HUES6 (cell line): Measurements from ENCODE around the gene MET.

Experiments used
- H3K27ac ChIP-seq: 2 replicates; pipeline ENCODE4 v1.7.0; 2013; ENCODE audit warnings: low read depth, mild to moderate bottlenecking, low read length, inconsistent platforms
- H3K27me3 ChIP-seq: 2 replicates; pipeline ENCODE4 v1.6.1; 2013; ENCODE audit warnings: low read length; ENCODE audit not compliant: control insufficient read depth, insufficient read depth
- H3K36me3 ChIP-seq: 2 replicates; pipeline ENCODE4 v1.6.1; 2013; ENCODE audit warnings: low read length; ENCODE audit not compliant: control insufficient read depth, insufficient read depth
- H3K4me1 ChIP-seq: 2 replicates; pipeline ENCODE4 v1.6.1; 2013; ENCODE audit warnings: low read length; ENCODE audit not compliant: control insufficient read depth, insufficient read depth
- H3K4me3 ChIP-seq: 2 replicates; pipeline ENCODE4 v1.5.1; 2013; ENCODE audit warnings: low read depth, low read length
- H3K9ac ChIP-seq: one replicate; pipeline ENCODE4 v1.6.1; 2013; ENCODE audit warnings: mild to moderate bottlenecking, low read length
- H3K9me3 ChIP-seq: 2 replicates; pipeline ENCODE4 v1.6.1; 2013; ENCODE audit warnings: low read depth, low read length; ENCODE audit not compliant: control insufficient read depth, insufficient read depth

MET gene

DNA sequence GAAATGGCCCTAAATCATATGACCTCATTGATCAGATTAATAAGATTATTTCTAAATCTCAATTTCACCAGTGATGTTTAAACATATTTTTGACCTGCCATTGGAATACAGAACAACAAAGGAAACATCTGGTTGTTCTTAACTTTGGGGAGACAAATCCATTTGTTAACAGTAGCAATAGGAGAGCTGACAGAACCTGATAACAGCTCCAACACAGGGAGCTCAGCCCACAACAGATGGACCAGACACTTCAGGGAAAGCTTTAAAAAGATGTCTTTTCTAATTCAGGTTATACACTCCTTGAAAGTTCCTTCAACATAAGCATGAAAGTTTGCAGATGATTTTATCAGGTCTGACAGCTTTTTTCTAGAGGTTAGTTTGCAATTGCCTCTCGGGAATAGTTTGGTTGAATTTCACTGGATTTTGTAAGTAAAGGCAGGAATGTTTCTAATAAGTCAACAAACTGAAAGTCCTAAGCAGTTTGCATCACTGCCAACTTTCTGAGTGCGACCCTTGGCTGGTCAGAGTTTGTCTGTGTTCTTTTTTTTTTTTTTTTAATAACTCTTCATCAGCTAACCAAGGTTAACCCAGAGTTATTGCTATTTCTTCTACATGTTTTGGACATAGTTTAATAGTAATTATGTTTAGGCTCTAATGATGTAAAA is 6.5 kb upstream of the MET start:
- no peaks in the 10 kb centered on the region for H3K36me3 ChIP-seq
- no peak overlapping the region for H3K4me3 ChIP-seq

DNA sequence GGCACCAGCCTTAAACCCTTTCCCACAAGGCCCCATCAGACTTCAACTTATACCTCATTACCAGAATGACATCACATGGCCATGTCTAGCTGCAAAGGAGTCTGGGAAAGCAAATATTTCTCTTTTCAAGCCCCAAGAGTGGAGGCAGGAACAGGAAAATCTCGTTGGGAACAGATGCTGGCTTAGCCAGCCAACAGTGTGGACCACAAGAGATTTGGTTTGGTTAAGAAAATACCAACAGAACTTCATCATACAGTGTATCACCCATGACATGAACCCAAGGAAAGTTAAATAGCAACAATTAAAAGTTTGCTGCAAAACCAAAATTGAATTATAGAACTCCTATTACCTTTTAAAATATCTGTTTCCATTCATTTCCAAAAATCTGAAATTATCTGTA is 2.2 kb upstream of the MET start:
- no peak overlapping the region for H3K27ac ChIP-seq
- H3K27me3 ChIP-seq, result peaks cover 61% of the 10 kb centered on the region
- H3K4me1 ChIP-seq, result peaks cover 7% of the 10 kb centered on the region
- H3K36me3 ChIP-seq, result no peaks in the 10 kb centered on the region
- no peaks in the 10 kb centered on the region for H3K9me3 ChIP-seq
- no peak overlapping the region for H3K4me3 ChIP-seq
- no peak overlapping the region for H3K9ac ChIP-seq

More for the DNA sequence above, 6.5 kb upstream of the MET start:
- peaks cover 20% of the 10 kb centered on the region; the same call in 1 of the 2 replicates for H3K27me3 ChIP-seq
- no peaks in the 10 kb centered on the region for H3K4me1 ChIP-seq
- H3K27ac ChIP-seq, result no peak overlapping the region
- no peaks in the 10 kb centered on the region for H3K9me3 ChIP-seq
- H3K9ac ChIP-seq, result no peak overlapping the region

- peaks cover 63% of the 10 kb centered on the region for H3K27me3 ChIP-seq
- no peak overlapping the region for H3K27ac ChIP-seq
- no peaks in the 10 kb centered on the region for H3K9me3 ChIP-seq
- H3K36me3 ChIP-seq, result no peaks in the 10 kb centered on the region
- H3K4me3 ChIP-seq, result no peak overlapping the region
- no peak overlapping the region for H3K9ac ChIP-seq
- H3K4me1 ChIP-seq, result peaks cover 9% of the 10 kb centered on the region
Observed at GRCh38 chr7:116670409-116671015, 1.5 kb upstream of the MET start.

DNA sequence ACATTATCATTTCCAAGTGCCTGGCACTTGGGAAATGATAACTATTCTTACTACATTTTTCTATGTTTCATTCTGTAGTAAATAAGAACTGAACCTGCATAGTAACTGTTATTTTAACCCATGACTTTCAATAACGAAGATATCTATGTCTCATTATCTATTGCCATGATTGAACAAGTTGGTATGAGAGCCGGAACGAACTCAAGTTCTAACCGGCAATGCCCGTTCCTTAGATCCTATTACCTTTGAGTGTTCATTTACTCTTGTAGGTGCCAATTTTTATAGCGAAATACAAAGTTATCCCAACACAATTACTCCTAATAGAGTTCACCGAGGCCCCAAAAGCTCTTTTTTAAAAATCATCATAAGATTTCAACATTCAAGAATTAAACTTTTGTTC is 885 bp upstream of the MET start:
- peak overlapping the region; percentile 72 for H3K4me3 ChIP-seq
- no peaks in the 10 kb centered on the region for H3K9me3 ChIP-seq
- peaks cover 9% of the 10 kb centered on the region for H3K4me1 ChIP-seq
- H3K27me3 ChIP-seq, result peaks cover 63% of the 10 kb centered on the region
- H3K27ac ChIP-seq, result no peak overlapping the region
- no peaks in the 10 kb centered on the region for H3K36me3 ChIP-seq
- no peak overlapping the region for H3K9ac ChIP-seq

DNA sequence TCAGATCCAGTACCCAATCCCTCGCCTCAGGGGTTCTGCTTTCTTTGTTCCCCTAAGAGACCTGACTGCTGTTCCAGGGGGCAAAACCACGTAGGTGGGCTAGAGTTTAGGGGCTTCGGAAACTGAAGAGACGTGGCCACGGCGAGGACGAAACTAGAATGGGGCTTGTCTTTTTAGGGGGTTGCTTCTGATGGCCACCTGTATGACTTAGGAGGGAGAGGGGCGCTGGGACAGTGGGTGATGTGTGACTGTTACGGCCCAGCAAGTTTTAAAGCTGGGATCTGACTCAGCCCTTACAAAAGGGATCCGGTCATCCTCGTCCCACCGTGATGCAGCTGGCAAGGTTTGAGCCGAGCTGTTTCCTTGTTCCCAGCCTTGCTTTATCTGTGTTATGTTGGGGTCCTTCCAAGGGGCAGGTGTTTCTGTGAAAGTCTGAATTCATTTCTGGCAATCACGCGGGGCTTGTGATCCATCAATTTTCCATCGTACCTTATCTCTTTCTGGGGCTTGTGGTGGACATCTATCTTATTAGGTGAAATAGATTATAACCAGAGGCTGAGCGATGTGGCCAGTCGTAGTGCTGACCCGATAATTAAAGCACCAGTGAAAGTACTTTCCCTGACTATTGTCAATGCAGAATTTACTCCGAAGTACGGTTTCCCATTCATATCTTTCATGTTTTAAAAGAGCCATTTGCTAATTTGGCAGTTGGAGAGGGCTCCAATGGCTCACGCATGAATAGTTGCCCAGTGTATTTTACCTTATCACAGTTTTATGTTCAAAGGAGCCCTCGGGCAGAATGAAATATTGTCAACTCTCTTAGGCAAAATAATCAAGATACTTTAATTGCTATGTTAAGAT is 830 bp downstream of the MET start:
- peaks cover 11% of the 10 kb centered on the region for H3K4me1 ChIP-seq
- no peaks in the 10 kb centered on the region for H3K36me3 ChIP-seq
- no peak overlapping the region for H3K27ac ChIP-seq
- peaks cover 69% of the 10 kb centered on the region for H3K27me3 ChIP-seq
- no peaks in the 10 kb centered on the region for H3K9me3 ChIP-seq
- H3K9ac ChIP-seq, result peak overlapping the region; percentile 32
- peak overlapping the region; percentile 72 for H3K4me3 ChIP-seq

- H3K9me3 ChIP-seq, result no peaks in the 10 kb centered on the region
- no peak overlapping the region for H3K27ac ChIP-seq
- H3K4me1 ChIP-seq, result peaks cover 14% of the 10 kb centered on the region
- no peak overlapping the region; the same call in 1 of the 2 replicates for H3K4me3 ChIP-seq
- H3K9ac ChIP-seq, result no peak overlapping the region
- peaks cover 69% of the 10 kb centered on the region for H3K27me3 ChIP-seq
- no peaks in the 10 kb centered on the region for H3K36me3 ChIP-seq
Observed at GRCh38 chr7:116673457-116673865, 1.5 kb downstream of the MET start.

DNA sequence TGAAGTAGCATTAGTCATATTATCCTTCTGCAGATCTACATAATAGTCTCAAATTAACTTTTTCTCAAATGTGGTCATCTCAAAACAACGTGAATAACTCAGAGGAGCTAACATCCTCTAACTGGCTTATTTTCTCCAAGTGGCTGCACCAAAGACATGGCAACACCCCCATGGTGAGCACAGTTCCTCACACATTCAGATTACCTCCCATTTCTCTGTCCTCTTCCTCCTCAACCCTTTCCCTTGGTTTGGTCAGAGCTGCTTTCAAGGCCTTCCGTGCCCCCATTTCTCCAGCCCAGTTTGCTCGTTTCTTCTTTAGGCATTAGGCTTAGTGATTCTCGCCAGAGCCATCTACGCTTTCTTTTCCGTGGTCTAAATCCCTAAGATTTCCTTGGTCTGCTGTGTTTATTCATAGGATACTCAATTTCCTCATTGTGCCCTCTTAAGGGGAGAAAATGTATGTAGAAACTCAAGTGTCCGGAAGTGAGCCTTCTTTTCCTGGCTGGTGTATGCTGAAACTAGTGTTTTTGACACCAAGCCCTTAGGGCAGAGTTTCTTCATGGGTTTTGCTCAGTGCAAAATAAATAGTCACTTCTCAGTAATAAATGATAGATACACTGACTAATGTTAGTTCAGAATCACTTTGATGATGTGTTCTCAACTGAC is 2.6 kb downstream of the MET start:
- Histone ChIP-seq H3K4me3 (no peak overlapping the region), H3K9ac (no peak overlapping the region), H3K27ac (no peak overlapping the region), H3K27me3 (peaks cover 59% of the 10 kb centered on the region), H3K4me1 (peaks cover 14% of the 10 kb centered on the region), H3K9me3 (no peaks in the 10 kb centered on the region), H3K36me3 (no peaks in the 10 kb centered on the region)

GRCh38 chr7:116675812-116676355 is 3.9 kb downstream of the MET start:
- H3K9me3 ChIP-seq, result no peaks in the 10 kb centered on the region
- no peaks in the 10 kb centered on the region for H3K36me3 ChIP-seq
- peaks cover 47% of the 10 kb centered on the region for H3K27me3 ChIP-seq
- H3K9ac ChIP-seq, result no peak overlapping the region
- peaks cover 14% of the 10 kb centered on the region for H3K4me1 ChIP-seq
- no peak overlapping the region for H3K27ac ChIP-seq
- no peak overlapping the region for H3K4me3 ChIP-seq

DNA sequence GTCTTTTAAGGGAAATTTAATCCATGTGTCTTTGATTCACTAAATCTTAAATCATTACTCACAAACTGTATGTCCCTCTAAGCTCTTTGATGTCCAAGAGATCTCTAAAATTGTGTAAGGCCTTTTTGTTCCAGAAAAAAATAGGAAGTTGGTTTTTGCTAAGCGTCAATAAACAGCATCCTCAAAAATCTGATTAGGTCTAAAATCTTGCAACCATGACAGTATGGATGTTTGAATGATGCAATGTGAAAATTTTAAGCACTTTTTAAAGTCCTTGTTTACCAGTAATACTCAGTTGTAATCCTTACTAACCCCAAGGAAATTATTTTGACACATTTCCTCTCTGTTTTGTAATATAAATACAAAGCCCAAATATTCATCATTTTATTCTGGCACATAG is 6.8 kb downstream of the MET start:
- H3K4me3 ChIP-seq, result no peak overlapping the region
- no peak overlapping the region for H3K27ac ChIP-seq
- no peaks in the 10 kb centered on the region for H3K36me3 ChIP-seq
- no peak overlapping the region for H3K9ac ChIP-seq
- H3K27me3 ChIP-seq, result peaks cover 20% of the 10 kb centered on the region; the same call in 1 of the 2 replicates
- peaks cover 12% of the 10 kb centered on the region for H3K4me1 ChIP-seq
- H3K9me3 ChIP-seq, result no peaks in the 10 kb centered on the region

DNA sequence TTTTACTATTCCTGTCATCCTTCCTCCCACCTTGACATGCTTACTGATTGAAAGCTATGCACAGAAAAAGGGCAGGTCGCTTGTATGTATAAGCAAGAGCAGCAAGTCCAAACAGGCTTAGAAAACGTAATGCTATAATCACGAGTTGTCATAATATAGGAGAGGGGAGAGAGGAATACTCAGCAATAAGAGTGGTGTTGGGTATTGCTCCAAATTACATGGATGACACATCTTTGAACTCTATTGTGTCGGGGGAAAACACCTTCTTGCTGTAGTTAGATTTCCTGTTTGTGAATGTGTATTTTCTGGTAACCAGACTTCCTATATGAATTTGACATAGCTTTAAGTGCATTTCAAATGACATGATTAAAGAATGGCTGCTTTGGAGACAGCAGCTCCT is 7.5 kb downstream of the MET start:
- no peak overlapping the region for H3K4me3 ChIP-seq
- no peak overlapping the region for H3K9ac ChIP-seq
- no peak overlapping the region for H3K27ac ChIP-seq
- peaks cover 9% of the 10 kb centered on the region for H3K4me1 ChIP-seq
- peaks cover 13% of the 10 kb centered on the region; the same call in 1 of the 2 replicates for H3K27me3 ChIP-seq
- no peaks in the 10 kb centered on the region for H3K9me3 ChIP-seq
- H3K36me3 ChIP-seq, result no peaks in the 10 kb centered on the region
